DND-41 (cell line): ENCODE results near the gene IRF3.

ENCODE experiments used
- ATAC-seq: fragments of 200-7000 bp; cut with Tn5 transposase; 3 replicates; pipeline ENCODE4 v1.9.1; 2021; ENCODE audit warnings: low read depth; ENCODE audit not compliant: insufficient read depth
- DNase-seq: peaks from one replicate; pipeline ENCODE4 v3.0.0-alpha.2; 2020
- H2AFZ ChIP-seq: 2 replicates; pipeline ENCODE4 v1.6.0; 2012; ENCODE audit warnings: low read depth, low read length
- H3K27ac ChIP-seq: 2 replicates; pipeline ENCODE4 v1.5.1; 2012; ENCODE audit warnings: low read length, inconsistent platforms
- H3K27me3 ChIP-seq: fragments of 200-600 bp; sonication (generic); 2 replicates; pipeline ENCODE4 v1.6.0; 2012; ENCODE audit warnings: low read length, mild to moderate bottlenecking, inconsistent platforms; ENCODE audit not compliant: insufficient read depth, poor library complexity
- H3K36me3 ChIP-seq: 2 replicates; pipeline ENCODE4 v1.5.1; 2012; ENCODE audit warnings: low read length, inconsistent platforms; ENCODE audit not compliant: insufficient read depth
- H3K4me1 ChIP-seq: 2 replicates; pipeline ENCODE4 v1.5.1; 2012; ENCODE audit warnings: mild to moderate bottlenecking, low read length; ENCODE audit not compliant: insufficient read depth
- H3K4me2 ChIP-seq: 2 replicates; pipeline ENCODE4 v1.6.0; 2012; ENCODE audit warnings: mild to moderate bottlenecking, moderate library complexity, low read length, inconsistent platforms; ENCODE audit not compliant: insufficient read depth
- H3K4me3 ChIP-seq, 2 experiments: fragments of 200-600 bp in 1 of 2; shearing (Covaris generic) in 1 of 2; 2 replicates each; pipeline ENCODE4 v1.5.1; 2012 to 2016; ENCODE audit warnings: inconsistent platforms in 2 of 2, low read length in 2 of 2, mild to moderate bottlenecking in 2 of 2, low read depth in 1 of 2, moderate library complexity in 1 of 2
- H3K79me2 ChIP-seq: 2 replicates; pipeline ENCODE4 v1.6.0; 2012; ENCODE audit warnings: low read length, inconsistent platforms; ENCODE audit not compliant: insufficient read depth
- H3K9ac ChIP-seq: 2 replicates; pipeline ENCODE4 v1.6.0; 2012; ENCODE audit warnings: low read depth, mild to moderate bottlenecking, inconsistent platforms, low read length, moderate library complexity
- H3K9me3 ChIP-seq: 2 replicates; pipeline ENCODE4 v1.5.1; 2012; ENCODE audit warnings: low read length, moderate library complexity, mild to moderate bottlenecking, inconsistent platforms; ENCODE audit not compliant: insufficient read depth, severe bottlenecking
- H4K20me1 ChIP-seq: 2 replicates; pipeline ENCODE4 v1.6.0; 2012; ENCODE audit warnings: low read length; ENCODE audit not compliant: insufficient read depth
- CTCF ChIP-seq: IDR thresholded peaks from 2 replicates; pipeline ENCODE4 v1.5.1; 2012; ENCODE audit warnings: borderline replicate concordance, low read length, moderate library complexity, mild to moderate bottlenecking; ENCODE audit not compliant: poor library complexity, severe bottlenecking; ENCODE audit errors: extremely low read depth
- EZH2 ChIP-seq: IDR thresholded peaks from 3 replicates; pipeline ENCODE4 v1.6.1; 2012; ENCODE audit warnings: borderline replicate concordance, low read depth, mild to moderate bottlenecking, moderate library complexity, low read length, inconsistent platforms; ENCODE audit not compliant: severe bottlenecking

IRF3 gene

GRCh38 chr19:49654581-49654980 lies 11.1 kb downstream of the IRF3 start:
- H2AFZ ChIP-seq = no peak overlapping the region
- H3K4me1 ChIP-seq = no peaks in the 10 kb centered on the region
- ATAC-seq = no peak
- no peak overlapping the region for H3K4me2 ChIP-seq
- DNase-seq = no peak
- peaks cover 92% of the 10 kb centered on the region for H3K36me3 ChIP-seq
- H3K4me3 ChIP-seq = no peak overlapping the region
- peaks cover 12% of the 10 kb centered on the region for H3K79me2 ChIP-seq
- H3K9me3 ChIP-seq = no peaks in the 10 kb centered on the region
- no peak for TF ChIP-seq CTCF
- no peak for TF ChIP-seq EZH2
- no peaks in the 10 kb centered on the region for H3K27me3 ChIP-seq
- no peak overlapping the region for H3K9ac ChIP-seq
- no peak overlapping the region for H3K27ac ChIP-seq
- H4K20me1 ChIP-seq = peaks cover 51% of the 10 kb centered on the region

GRCh38 chr19:49653466-49653806 lies 12.2 kb downstream of the IRF3 start:
- Histone ChIP-seq H3K4me3 (no peak overlapping the region), H3K27ac (no peak overlapping the region), H4K20me1 (peaks cover 46% of the 10 kb centered on the region), H3K27me3 (no peaks in the 10 kb centered on the region), H3K36me3 (peaks cover 88% of the 10 kb centered on the region), H2AFZ (no peak overlapping the region), H3K79me2 (peaks cover 19% of the 10 kb centered on the region), H3K4me2 (no peak overlapping the region), H3K4me1 (no peaks in the 10 kb centered on the region), H3K9ac (no peak overlapping the region), H3K9me3 (no peaks in the 10 kb centered on the region)
- DNase-seq (no peak), ATAC-seq (peak; percentile 13; the same call in 1 of the 3 replicates)
- TF ChIP-seq EZH2 (no peak), CTCF (no peak)

- no peak for DNase-seq
- no peak overlapping the region for H2AFZ ChIP-seq
- H3K36me3 ChIP-seq = peaks cover 85% of the 10 kb centered on the region
- H3K4me1 ChIP-seq = no peaks in the 10 kb centered on the region
- peaks cover 22% of the 10 kb centered on the region for H3K79me2 ChIP-seq
- peaks cover 45% of the 10 kb centered on the region for H4K20me1 ChIP-seq
- no peaks in the 10 kb centered on the region for H3K9me3 ChIP-seq
- TF ChIP-seq EZH2 (no peak), CTCF (no peak)
- no peak overlapping the region for H3K9ac ChIP-seq
- no peak overlapping the region for H3K4me2 ChIP-seq
- H3K27ac ChIP-seq = no peak overlapping the region
- no peak for ATAC-seq
- no peak overlapping the region for H3K4me3 ChIP-seq
- no peaks in the 10 kb centered on the region for H3K27me3 ChIP-seq
These were observed 12.8 kb downstream of the IRF3 start for GRCh38 chr19:49652551-49653465.
